Central memory CD8-positive, alpha-beta T cell (primary cell): ENCODE results near the gene SLC39A11.
"Not testable (repeated sequence)": the region's sequence is repeated elsewhere in the genome, so short reads cannot be mapped to it uniquely, and the experiment has no call there.

Source experiments
- ATAC-seq: fragments of 150-1000 bp; cut with Tn5 transposase; replicated peaks from 2 replicates; pipeline ENCODE4 v1.10.0; 2022; ENCODE audit warnings: mild to moderate bottlenecking, moderate FRiP score, moderate number of reproducible peaks; ENCODE audit not compliant: poor library complexity, severe bottlenecking; ENCODE audit errors: extremely low read depth
- DNase-seq, 2 donors: peaks; one replicate each; pipeline ENCODE4 v3.0.0; 2021; ENCODE audit warnings: low spot score in 2 of 2
- H3K27ac Mint-ChIP-seq: one replicate; pipeline ENCODE4 v1.8.0; 2022; ENCODE audit warnings: low read depth, mild to moderate bottlenecking, moderate library complexity, mixed read lengths
- H3K27me3 Mint-ChIP-seq: one replicate; pipeline ENCODE4 v1.8.0; 2022; ENCODE audit warnings: mixed read lengths
- H3K36me3 Mint-ChIP-seq: one replicate; pipeline ENCODE4 v1.8.0; 2022; ENCODE audit warnings: mild to moderate bottlenecking, moderate library complexity, mixed read lengths; ENCODE audit not compliant: insufficient read depth
- H3K4me1 Mint-ChIP-seq: one replicate; pipeline ENCODE4 v1.8.0; 2022; ENCODE audit warnings: mixed read lengths
- H3K4me3 Mint-ChIP-seq: one replicate; pipeline ENCODE4 v1.8.0; 2022; ENCODE audit warnings: mild to moderate bottlenecking, moderate library complexity, mixed read lengths
- H3K9me3 Mint-ChIP-seq: one replicate; pipeline ENCODE4 v1.8.0; 2022; ENCODE audit warnings: mixed read lengths

The SLC39A11 gene

GRCh38 chr17:72765368-72766153 lies 326.9 kb downstream of the SLC39A11 start:
- Mint-ChIP-seq H3K27ac (no peak overlapping the region), H3K4me1 (no peaks in the 10 kb centered on the region), H3K27me3 (no peaks in the 10 kb centered on the region), H3K36me3 (peaks cover 3% of the 10 kb centered on the region), H3K4me3 (no peak overlapping the region), H3K9me3 (no peaks in the 10 kb centered on the region)
- no peak for DNase-seq
- ATAC-seq = no peak

GRCh38 chr17:72764632-72765041 lies 327.9 kb downstream of the SLC39A11 start:
- Mint-ChIP-seq H3K9me3 (no peaks in the 10 kb centered on the region), H3K27ac (no peak overlapping the region), H3K36me3 (peaks cover 3% of the 10 kb centered on the region), H3K4me1 (no peaks in the 10 kb centered on the region), H3K27me3 (no peaks in the 10 kb centered on the region), H3K4me3 (no peak overlapping the region)
- ATAC-seq (no peak), DNase-seq (no peak)

GRCh38 chr17:72763981-72764380 lies 328.5 kb downstream of the SLC39A11 start:
- Mint-ChIP-seq H3K4me1 (no peaks in the 10 kb centered on the region), H3K9me3 (no peaks in the 10 kb centered on the region), H3K27ac (no peak overlapping the region), H3K36me3 (peaks cover 3% of the 10 kb centered on the region), H3K27me3 (no peaks in the 10 kb centered on the region), H3K4me3 (no peak overlapping the region)
- DNase-seq (no peak), ATAC-seq (no peak)

- ATAC-seq, H3K27me3 Mint-ChIP-seq, H3K4me3 Mint-ChIP-seq, H3K27ac Mint-ChIP-seq, H3K36me3 Mint-ChIP-seq, H3K9me3 Mint-ChIP-seq, H3K4me1 Mint-ChIP-seq, DNase-seq: not testable (repeated sequence)
Observed at GRCh38 chr17:72761893-72762575, 330.5 kb downstream of the SLC39A11 start.

GRCh38 chr17:72761431-72761830 lies 331.1 kb downstream of the SLC39A11 start:
- H3K4me1 Mint-ChIP-seq = no peaks in the 10 kb centered on the region
- no peak for DNase-seq
- no peaks in the 10 kb centered on the region for H3K9me3 Mint-ChIP-seq
- no peak for ATAC-seq
- H3K27ac Mint-ChIP-seq = no peak overlapping the region
- H3K4me3 Mint-ChIP-seq = no peak overlapping the region
- no peaks in the 10 kb centered on the region for H3K27me3 Mint-ChIP-seq
- no peaks in the 10 kb centered on the region for H3K36me3 Mint-ChIP-seq

GRCh38 chr17:72760368-72760767 lies 332.1 kb downstream of the SLC39A11 start:
- H3K9me3 Mint-ChIP-seq = no peaks in the 10 kb centered on the region
- ATAC-seq (no peak), DNase-seq (no peak)
- H3K36me3 Mint-ChIP-seq = no peaks in the 10 kb centered on the region
- no peaks in the 10 kb centered on the region for H3K4me1 Mint-ChIP-seq
- no peak overlapping the region for H3K4me3 Mint-ChIP-seq
- H3K27me3 Mint-ChIP-seq = no peaks in the 10 kb centered on the region
- H3K27ac Mint-ChIP-seq = no peak overlapping the region

- Mint-ChIP-seq H3K27ac (no peak overlapping the region), H3K4me1 (no peaks in the 10 kb centered on the region), H3K4me3 (no peak overlapping the region), H3K27me3 (no peaks in the 10 kb centered on the region), H3K36me3 (no peaks in the 10 kb centered on the region), H3K9me3 (no peaks in the 10 kb centered on the region)
- ATAC-seq = no peak
- no peak for DNase-seq
Observed at GRCh38 chr17:72759301-72759700, 333.2 kb downstream of the SLC39A11 start.

GRCh38 chr17:72756256-72756655 lies 336.2 kb downstream of the SLC39A11 start:
- Mint-ChIP-seq H3K4me1 (no peaks in the 10 kb centered on the region), H3K36me3 (no peaks in the 10 kb centered on the region), H3K9me3 (no peaks in the 10 kb centered on the region), H3K27ac (no peak overlapping the region), H3K4me3 (no peak overlapping the region), H3K27me3 (no peaks in the 10 kb centered on the region)
- ATAC-seq (no peak), DNase-seq (no peak)

GRCh38 chr17:72754513-72754912 lies 338.0 kb downstream of the SLC39A11 start:
- no peaks in the 10 kb centered on the region for H3K36me3 Mint-ChIP-seq
- no peak overlapping the region for H3K27ac Mint-ChIP-seq
- no peaks in the 10 kb centered on the region for H3K27me3 Mint-ChIP-seq
- H3K4me3 Mint-ChIP-seq = no peak overlapping the region
- no peaks in the 10 kb centered on the region for H3K9me3 Mint-ChIP-seq
- ATAC-seq (no peak), DNase-seq (no peak)
- H3K4me1 Mint-ChIP-seq = no peaks in the 10 kb centered on the region

- no peaks in the 10 kb centered on the region for H3K4me1 Mint-ChIP-seq
- H3K9me3 Mint-ChIP-seq = no peaks in the 10 kb centered on the region
- no peak overlapping the region for H3K4me3 Mint-ChIP-seq
- H3K27me3 Mint-ChIP-seq = no peaks in the 10 kb centered on the region
- no peak overlapping the region for H3K27ac Mint-ChIP-seq
- DNase-seq (no peak), ATAC-seq (no peak)
- H3K36me3 Mint-ChIP-seq = peaks cover 2% of the 10 kb centered on the region
Observed at GRCh38 chr17:72751746-72752145, 340.7 kb downstream of the SLC39A11 start.

GRCh38 chr17:72749119-72749572 lies 343.3 kb downstream of the SLC39A11 start:
- DNase-seq (no peak), ATAC-seq (no peak)
- Mint-ChIP-seq H3K4me1 (no peaks in the 10 kb centered on the region), H3K27me3 (no peaks in the 10 kb centered on the region), H3K36me3 (peaks cover 2% of the 10 kb centered on the region), H3K4me3 (no peak overlapping the region), H3K9me3 (no peaks in the 10 kb centered on the region), H3K27ac (no peak overlapping the region)

GRCh38 chr17:72747501-72747900 lies 345.0 kb downstream of the SLC39A11 start:
- no peak for ATAC-seq
- Mint-ChIP-seq H3K4me1 (no peaks in the 10 kb centered on the region), H3K9me3 (no peaks in the 10 kb centered on the region), H3K36me3 (peaks cover 5% of the 10 kb centered on the region), H3K27me3 (no peaks in the 10 kb centered on the region), H3K27ac (no peak overlapping the region), H3K4me3 (no peak overlapping the region)
- no peak for DNase-seq

GRCh38 chr17:72745241-72745640 lies 347.2 kb downstream of the SLC39A11 start:
- peaks cover 5% of the 10 kb centered on the region for H3K36me3 Mint-ChIP-seq
- DNase-seq (no peak), ATAC-seq (no peak)
- no peak overlapping the region for H3K27ac Mint-ChIP-seq
- no peaks in the 10 kb centered on the region for H3K27me3 Mint-ChIP-seq
- no peaks in the 10 kb centered on the region for H3K4me1 Mint-ChIP-seq
- H3K4me3 Mint-ChIP-seq = no peak overlapping the region
- H3K9me3 Mint-ChIP-seq = no peaks in the 10 kb centered on the region
